Activated CD4-positive, alpha-beta T cell treated with anti-CD3 and anti-CD28 coated beads, Interleukin-2, amount 50 U/mL, for 24 hours (primary cell): ENCODE data around the gene PTGDS.

ENCODE experiments used
- DNase-seq, 2 donors: peaks; one replicate each; pipeline ENCODE4 v3.0.0-alpha.2; 2020; ENCODE audit warnings: low read depth in 1 of 2, low spot score in 1 of 2

Gene PTGDS

GRCh38 chr9:136957461-136957860 is 19.8 kb upstream of the PTGDS start:
- DNase-seq: no peak

- no peak for DNase-seq
These were observed 19.4 kb upstream of the PTGDS start for GRCh38 chr9:136957901-136958300.

- no peak for DNase-seq
These were observed 18.8 kb upstream of the PTGDS start for GRCh38 chr9:136958473-136958872.

- no peak for DNase-seq
These were observed 18.1 kb upstream of the PTGDS start for GRCh38 chr9:136958898-136959850.

- no peak for DNase-seq
These were observed 16.9 kb upstream of the PTGDS start for GRCh38 chr9:136960212-136960937.

GRCh38 chr9:136960938-136961275 is 16.4 kb upstream of the PTGDS start:
- DNase-seq: no peak

GRCh38 chr9:136961279-136962065 is 15.8 kb upstream of the PTGDS start:
- no peak for DNase-seq

GRCh38 chr9:136962163-136962562 is 15.1 kb upstream of the PTGDS start:
- no peak for DNase-seq

- DNase-seq: no peak
These were observed 14.5 kb upstream of the PTGDS start for GRCh38 chr9:136962701-136963248.

- no peak for DNase-seq
These were observed 14.0 kb upstream of the PTGDS start for GRCh38 chr9:136963341-136963740.

- DNase-seq: no peak
These were observed 13.6 kb upstream of the PTGDS start for GRCh38 chr9:136963751-136964150.

GRCh38 chr9:136964171-136964689 is 13.1 kb upstream of the PTGDS start:
- DNase-seq: no peak

- no peak for DNase-seq
These were observed 12.4 kb upstream of the PTGDS start for GRCh38 chr9:136964833-136965422.

GRCh38 chr9:136965771-136966484 is 11.4 kb upstream of the PTGDS start:
- no peak for DNase-seq

GRCh38 chr9:136968333-136969127 is 8.8 kb upstream of the PTGDS start:
- no peak for DNase-seq

- DNase-seq: no peak
These were observed 8.2 kb upstream of the PTGDS start for GRCh38 chr9:136969150-136969549.

- DNase-seq: no peak
These were observed 7.5 kb upstream of the PTGDS start for GRCh38 chr9:136969774-136970173.

GRCh38 chr9:136970361-136970760 is 6.9 kb upstream of the PTGDS start:
- no peak for DNase-seq

GRCh38 chr9:136971746-136972145 is 5.6 kb upstream of the PTGDS start:
- DNase-seq: no peak
